ENCODE measurements around the gene DSCAM.

Gene DSCAM

DNA sequence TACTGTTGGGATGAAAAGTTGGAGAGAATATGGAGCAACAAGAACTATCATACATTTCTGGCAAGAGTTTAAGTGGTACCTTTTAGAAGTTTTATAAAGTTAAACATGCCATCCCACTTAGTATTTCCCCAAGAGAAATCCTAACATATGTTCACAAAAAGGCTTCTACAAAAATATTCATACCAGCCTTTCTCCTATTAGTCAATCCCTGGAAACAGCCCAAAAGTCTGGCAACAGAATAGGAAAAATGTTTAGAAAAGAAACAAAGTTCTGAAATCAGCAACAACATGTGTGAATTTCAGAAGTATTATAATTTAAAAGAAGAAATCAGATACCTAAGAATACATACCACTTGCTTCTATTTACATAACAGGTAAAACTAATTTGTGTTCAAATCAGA lies 271.0 kb downstream of the DSCAM start:
- TF ChIP-seq FOXP2 (optimal IDR thresholded peaks at IDR 0.05; ENCODE audit: borderline replicate concordance, extremely low read depth, extremely low read length, insufficient read depth) (no peak), SIN3A (IDR thresholded peaks at IDR 0.05; ENCODE audit: borderline replicate concordance, insufficient read depth, low read length) (no peak), POLR2AphosphoS5 (IDR thresholded peaks at IDR 0.05; ENCODE audit: low read depth, low read length) (no peak)
- TF ChIP-seq, protein P1, sequence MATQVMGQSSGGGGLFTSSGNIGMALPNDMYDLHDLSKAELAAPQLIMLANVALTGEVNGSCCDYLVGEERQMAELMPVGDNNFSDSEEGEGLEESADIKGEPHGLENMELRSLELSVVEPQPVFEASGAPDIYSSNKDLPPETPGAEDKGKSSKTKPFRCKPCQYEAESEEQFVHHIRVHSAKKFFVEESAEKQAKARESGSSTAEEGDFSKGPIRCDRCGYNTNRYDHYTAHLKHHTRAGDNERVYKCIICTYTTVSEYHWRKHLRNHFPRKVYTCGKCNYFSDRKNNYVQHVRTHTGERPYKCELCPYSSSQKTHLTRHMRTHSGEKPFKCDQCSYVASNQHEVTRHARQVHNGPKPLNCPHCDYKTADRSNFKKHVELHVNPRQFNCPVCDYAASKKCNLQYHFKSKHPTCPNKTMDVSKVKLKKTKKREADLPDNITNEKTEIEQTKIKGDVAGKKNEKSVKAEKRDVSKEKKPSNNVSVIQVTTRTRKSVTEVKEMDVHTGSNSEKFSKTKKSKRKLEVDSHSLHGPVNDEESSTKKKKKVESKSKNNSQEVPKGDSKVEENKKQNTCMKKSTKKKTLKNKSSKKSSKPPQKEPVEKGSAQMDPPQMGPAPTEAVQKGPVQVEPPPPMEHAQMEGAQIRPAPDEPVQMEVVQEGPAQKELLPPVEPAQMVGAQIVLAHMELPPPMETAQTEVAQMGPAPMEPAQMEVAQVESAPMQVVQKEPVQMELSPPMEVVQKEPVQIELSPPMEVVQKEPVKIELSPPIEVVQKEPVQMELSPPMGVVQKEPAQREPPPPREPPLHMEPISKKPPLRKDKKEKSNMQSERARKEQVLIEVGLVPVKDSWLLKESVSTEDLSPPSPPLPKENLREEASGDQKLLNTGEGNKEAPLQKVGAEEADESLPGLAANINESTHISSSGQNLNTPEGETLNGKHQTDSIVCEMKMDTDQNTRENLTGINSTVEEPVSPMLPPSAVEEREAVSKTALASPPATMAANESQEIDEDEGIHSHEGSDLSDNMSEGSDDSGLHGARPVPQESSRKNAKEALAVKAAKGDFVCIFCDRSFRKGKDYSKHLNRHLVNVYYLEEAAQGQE (IDR thresholded peaks at IDR 0.05; ENCODE audit: insufficient read depth in 1 of 2, low read depth in 2 of 2, low read length in 2 of 2), result no peak

DNA sequence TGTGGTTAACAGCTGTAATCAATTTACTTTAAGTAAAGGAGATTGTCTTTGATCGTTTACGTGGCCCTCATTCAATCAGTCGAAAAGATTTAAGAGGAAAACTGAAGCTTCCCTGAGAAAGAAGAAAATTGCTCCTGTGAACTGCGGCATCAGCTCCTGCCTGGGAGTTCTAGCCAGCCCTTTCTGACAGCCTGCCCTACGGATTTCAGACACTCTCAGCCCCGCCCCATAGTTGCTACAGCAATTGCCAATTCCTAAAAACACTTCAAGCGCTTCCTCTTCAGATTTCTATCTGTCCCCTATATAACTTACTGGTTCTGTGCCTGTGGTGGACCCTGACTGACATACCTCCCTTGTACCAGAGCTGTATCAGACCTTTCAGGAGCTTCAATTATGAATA lies 277.6 kb downstream of the DSCAM start:
- TF ChIP-seq FOXP2 (optimal IDR thresholded peaks at IDR 0.05; ENCODE audit: borderline replicate concordance, extremely low read depth, extremely low read length, insufficient read depth) (no peak), POLR2AphosphoS5 (IDR thresholded peaks at IDR 0.05; ENCODE audit: low read depth, low read length) (no peak)

DNA sequence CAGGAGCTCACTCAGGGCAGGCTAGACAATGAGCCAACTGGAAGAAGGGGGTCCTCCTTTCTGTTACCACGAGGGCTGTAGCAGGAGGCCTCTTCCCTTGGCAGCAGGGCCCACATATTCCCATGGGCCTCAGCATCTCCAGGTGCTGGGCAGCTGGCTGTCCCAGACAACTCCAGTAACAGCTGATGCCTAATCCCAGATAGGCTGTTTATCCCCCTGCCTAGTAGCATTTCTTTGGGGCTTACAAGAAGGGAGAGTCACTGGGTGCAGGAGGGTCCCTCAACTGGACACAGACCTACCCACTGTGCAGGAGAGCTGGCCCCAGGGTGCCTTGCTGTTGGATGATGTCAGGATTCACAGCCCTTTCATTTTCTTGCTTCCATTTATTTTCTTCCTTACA lies 278.2 kb downstream of the DSCAM start:
- TF ChIP-seq, protein P1 (IDR thresholded peaks at IDR 0.05; ENCODE audit: insufficient read depth in 1 of 2, low read depth in 2 of 2, low read length in 2 of 2), result no peak
- TF ChIP-seq POLR2AphosphoS5 (IDR thresholded peaks at IDR 0.05; ENCODE audit: low read depth, low read length), result no peak
- TF ChIP-seq TAF1 (IDR thresholded peaks at IDR 0.05; ENCODE audit: borderline replicate concordance, insufficient read depth, low read length), result no peak
- no peak for TF ChIP-seq SIN3A (IDR thresholded peaks at IDR 0.05; ENCODE audit: borderline replicate concordance, insufficient read depth, low read length)
- no peak for TF ChIP-seq FOXP2 (optimal IDR thresholded peaks at IDR 0.05; ENCODE audit: borderline replicate concordance, extremely low read depth, extremely low read length, insufficient read depth)

DNA sequence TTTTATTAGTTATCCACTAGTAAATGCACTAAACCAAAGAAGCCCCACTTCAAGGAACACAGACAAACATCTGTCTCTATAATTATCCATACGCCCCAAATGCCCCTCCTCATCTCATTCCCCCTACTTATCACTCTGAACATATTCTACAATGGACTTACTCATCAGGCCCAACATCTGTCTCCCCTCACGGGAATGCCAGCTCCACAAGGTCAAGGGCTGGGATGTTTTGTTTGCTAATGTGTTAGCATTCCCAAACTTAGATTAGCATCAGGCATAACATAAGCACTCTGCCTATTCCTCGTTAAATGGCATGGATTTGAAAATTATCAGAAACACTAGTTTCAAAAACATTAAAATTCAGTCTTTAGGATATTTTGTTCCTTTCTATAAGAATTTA lies 279.5 kb downstream of the DSCAM start:
- TF ChIP-seq TAF1 (IDR thresholded peaks at IDR 0.05; ENCODE audit: borderline replicate concordance, insufficient read depth, low read length) (no peak), FOXP2 (optimal IDR thresholded peaks at IDR 0.05; ENCODE audit: borderline replicate concordance, extremely low read depth, extremely low read length, insufficient read depth) (no peak), SIN3A (IDR thresholded peaks at IDR 0.05; ENCODE audit: borderline replicate concordance, insufficient read depth, low read length) (no peak), POLR2AphosphoS5 (IDR thresholded peaks at IDR 0.05; ENCODE audit: low read depth, low read length) (no peak)
- TF ChIP-seq, protein P1 (IDR thresholded peaks at IDR 0.05; ENCODE audit: insufficient read depth in 1 of 2, low read depth in 2 of 2, low read length in 2 of 2), result no peak

DNA sequence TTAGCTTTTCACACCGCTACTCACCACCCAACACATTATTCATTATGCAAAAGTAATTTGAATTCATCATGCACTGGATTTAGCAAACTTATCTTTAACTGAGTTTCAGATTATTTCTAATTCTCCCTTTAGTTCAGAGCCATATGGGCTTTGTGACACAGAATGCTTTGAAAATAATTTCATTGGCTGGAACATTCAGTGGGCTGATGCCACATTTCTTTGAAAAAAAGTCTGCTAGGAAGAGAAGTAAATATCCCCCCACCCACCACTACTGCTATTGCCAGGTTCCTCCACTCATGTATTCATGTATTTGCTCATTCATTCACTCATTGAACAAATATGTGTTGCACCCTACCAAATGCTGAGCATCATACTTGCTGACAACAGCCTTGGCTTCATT lies 280.5 kb downstream of the DSCAM start:
- no peak for TF ChIP-seq POLR2AphosphoS5 (IDR thresholded peaks at IDR 0.05; ENCODE audit: low read depth, low read length)
- TF ChIP-seq, protein P1 (IDR thresholded peaks at IDR 0.05; ENCODE audit: insufficient read depth in 1 of 2, low read depth in 2 of 2, low read length in 2 of 2), result no peak

All from PFSK-1 (cell line).